Keratinocyte (primary cell): Measurements from ENCODE around the gene MTO1. TPM values are rescaled to one million over a fixed set of nuclear protein-coding genes. Genes with fewer than 3 reads are reported as not detected.

ENCODE experiments used
- DNase-seq: peaks from one replicate; pipeline ENCODE4 v3.0.0-alpha.2; 2011; ENCODE audit warnings: low read depth, missing footprints, low spot score
- FAIRE-seq: peaks from 2 replicates; lab custom pipeline; 2011; peaks lifted over from hg19 to GRCh38; lab: Jason Lieb, UNC
- H2AFZ ChIP-seq: 2 replicates; pipeline ENCODE4 v1.6.0; 2012; ENCODE audit warnings: low read length, control low read depth, inconsistent platforms; ENCODE audit not compliant: control insufficient read depth
- H3K27ac ChIP-seq: 2 replicates; pipeline ENCODE4 v1.5.1; 2011; ENCODE audit warnings: low read length; ENCODE audit not compliant: control insufficient read depth, insufficient read depth
- H3K27me3 ChIP-seq: 3 replicates; pipeline ENCODE4 v1.6.0; 2011; ENCODE audit warnings: low read length; ENCODE audit not compliant: control insufficient read depth, insufficient read depth; ENCODE audit errors: extremely low read depth
- H3K36me3 ChIP-seq, 2 experiments: 2 replicates in 1 of 2; 3 replicates in 1 of 2; pipeline ENCODE4 v1.5.1; 2011; ENCODE audit warnings: low read length in 2 of 2, mild to moderate bottlenecking in 1 of 2; ENCODE audit not compliant: control insufficient read depth in 2 of 2, insufficient read depth in 2 of 2; ENCODE audit errors: extremely low read depth in 1 of 2
- H3K4me1 ChIP-seq: 3 replicates; pipeline ENCODE4 v1.5.1; 2011; ENCODE audit warnings: low read length; ENCODE audit not compliant: control insufficient read depth, insufficient read depth; ENCODE audit errors: extremely low read depth
- H3K4me2 ChIP-seq: 3 replicates; pipeline ENCODE4 v1.6.0; 2011; ENCODE audit warnings: low read depth, low read length; ENCODE audit not compliant: control insufficient read depth, insufficient read depth; ENCODE audit errors: extremely low read depth
- H3K4me3 ChIP-seq, 3 experiments: fragments of 200-600 bp in 1 of 3; sonication (generic) in 1 of 3; 2 replicates in 2 of 3; 3 replicates in 1 of 3; pipeline ENCODE4 v1.5.1; 2011 to 2016; ENCODE audit warnings: low read length in 3 of 3, mild to moderate bottlenecking in 3 of 3, control low read depth in 2 of 3, inconsistent platforms in 1 of 3, low read depth in 1 of 3, mixed read lengths in 1 of 3, mixed run types in 1 of 3, moderate library complexity in 1 of 3; ENCODE audit not compliant: control insufficient read depth in 2 of 3, insufficient read depth in 2 of 3; ENCODE audit errors: extremely low read depth in 1 of 3
- H3K79me2 ChIP-seq: 2 replicates; pipeline ENCODE4 v1.6.0; 2012; ENCODE audit warnings: low read length; ENCODE audit not compliant: control insufficient read depth, insufficient read depth
- H3K9ac ChIP-seq: 3 replicates; pipeline ENCODE4 v1.6.0; 2011; ENCODE audit warnings: low read length; ENCODE audit not compliant: control insufficient read depth, insufficient read depth; ENCODE audit errors: extremely low read depth
- H3K9me1 ChIP-seq: 3 replicates; pipeline ENCODE4 v1.6.0; 2011; ENCODE audit warnings: low read length; ENCODE audit not compliant: control insufficient read depth, insufficient read depth; ENCODE audit errors: extremely low read depth
- H3K9me3 ChIP-seq: 2 replicates; pipeline ENCODE4 v1.5.1; 2012; ENCODE audit warnings: low read depth, low read length; ENCODE audit not compliant: control insufficient read depth
- H4K20me1 ChIP-seq: 3 replicates; pipeline ENCODE4 v1.6.0; 2011; ENCODE audit warnings: low read length; ENCODE audit not compliant: control insufficient read depth, insufficient read depth; ENCODE audit errors: extremely low read depth
- EZH2 ChIP-seq: IDR thresholded peaks from one replicate; pipeline ENCODE4 v1.6.1; 2012; ENCODE audit warnings: inconsistent platforms, mild to moderate bottlenecking, low read length, moderate library complexity
- dilution Hi-C: fragments of 300-500 bp; cut with MboI; formaldehyde crosslinking; loops from one replicate; pipeline ENCODE4 v1.7.0; 2020; ENCODE audit warnings: low sequenced_read_pairs; ENCODE audit not compliant: extremely low pct_ligation_motif_present
- polyA plus RNA-seq, 5 experiments: library from polyadenylated mRNA; depleted of rRNA in 3 of 5; stranded (reverse) in 3 of 5; stranded (forward) in 1 of 5; unstranded in 1 of 5; fragments of >200 nt; gene quantifications; 1 replicate in 1 of 5; 2 replicates in 3 of 5; 3 replicates in 1 of 5; pipeline versions ENCODE4 v1.2.1 to v1.2.3, GENCODE V29; 2011 to 2012; ENCODE audit warnings: missing spikeins in 2 of 5, low read depth in 1 of 5, low replicate concordance in 1 of 5
- TF ChIP-seq, protein P1 (sequence below), 3 experiments: IDR thresholded peaks in 1 of 3; conservative IDR thresholded peaks in 1 of 3; optimal IDR thresholded peaks in 1 of 3; 2 replicates in 2 of 3; 3 replicates in 1 of 3; pipeline versions ENCODE3 to v1.5.1; 2011; ENCODE audit warnings: low read length in 3 of 3, mild to moderate bottlenecking in 3 of 3, moderate library complexity in 2 of 3, control low read depth in 1 of 3, inconsistent platforms in 1 of 3; ENCODE audit not compliant: insufficient read depth in 2 of 3; ENCODE audit errors: extremely low read depth in 1 of 3

The MTO1 gene
- polyA plus RNA-seq, 1 donor (not counting 4 experiments of a cell fraction or from before 2014, with no cell fraction given): 24.5 TPM

DNA sequence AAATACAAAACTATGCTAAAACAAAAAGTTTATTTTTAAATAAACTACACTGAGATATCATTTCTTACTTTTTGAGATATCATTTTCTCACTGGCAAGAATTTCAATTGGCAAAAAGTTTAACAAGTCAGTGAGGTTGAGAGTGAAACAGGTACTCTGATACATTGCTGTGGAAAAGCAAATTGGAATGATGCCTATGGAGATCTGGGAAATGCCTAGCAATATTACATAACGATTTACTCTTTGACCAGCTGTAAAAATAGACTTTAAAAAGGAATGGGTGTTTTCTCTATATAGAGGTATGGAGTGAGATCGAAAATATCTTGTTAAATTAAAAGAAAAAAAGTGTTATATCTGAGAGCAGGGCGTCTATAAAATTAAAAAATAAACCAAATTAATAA, 26.3 kb upstream of the MTO1 start:
- dilution Hi-C loops: no loop called here
- H3K9me1 ChIP-seq: no peaks in the 10 kb centered on the region
- DNase-seq (no peak), FAIRE-seq (no peak)
- TF ChIP-seq EZH2: no peak
- TF ChIP-seq, protein P1, sequence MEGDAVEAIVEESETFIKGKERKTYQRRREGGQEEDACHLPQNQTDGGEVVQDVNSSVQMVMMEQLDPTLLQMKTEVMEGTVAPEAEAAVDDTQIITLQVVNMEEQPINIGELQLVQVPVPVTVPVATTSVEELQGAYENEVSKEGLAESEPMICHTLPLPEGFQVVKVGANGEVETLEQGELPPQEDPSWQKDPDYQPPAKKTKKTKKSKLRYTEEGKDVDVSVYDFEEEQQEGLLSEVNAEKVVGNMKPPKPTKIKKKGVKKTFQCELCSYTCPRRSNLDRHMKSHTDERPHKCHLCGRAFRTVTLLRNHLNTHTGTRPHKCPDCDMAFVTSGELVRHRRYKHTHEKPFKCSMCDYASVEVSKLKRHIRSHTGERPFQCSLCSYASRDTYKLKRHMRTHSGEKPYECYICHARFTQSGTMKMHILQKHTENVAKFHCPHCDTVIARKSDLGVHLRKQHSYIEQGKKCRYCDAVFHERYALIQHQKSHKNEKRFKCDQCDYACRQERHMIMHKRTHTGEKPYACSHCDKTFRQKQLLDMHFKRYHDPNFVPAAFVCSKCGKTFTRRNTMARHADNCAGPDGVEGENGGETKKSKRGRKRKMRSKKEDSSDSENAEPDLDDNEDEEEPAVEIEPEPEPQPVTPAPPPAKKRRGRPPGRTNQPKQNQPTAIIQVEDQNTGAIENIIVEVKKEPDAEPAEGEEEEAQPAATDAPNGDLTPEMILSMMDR (optimal IDR thresholded peaks at IDR 0.05 in 1 of 3, IDR thresholded peaks at IDR 0.05 in 1 of 3, conservative IDR thresholded peaks at IDR 0.05 in 1 of 3; ENCODE audit: extremely low read depth in 1 of 3, insufficient read depth in 2 of 3, low read length in 3 of 3): no peak
- no peaks in the 10 kb centered on the region for H3K9me3 ChIP-seq
- H3K9ac ChIP-seq: no peak overlapping the region
- H3K27me3 ChIP-seq: no peaks in the 10 kb centered on the region
- H3K4me1 ChIP-seq: no peaks in the 10 kb centered on the region
- no peak overlapping the region for H3K27ac ChIP-seq
- H4K20me1 ChIP-seq: no peaks in the 10 kb centered on the region
- H3K4me3 ChIP-seq: no peak overlapping the region
- H3K4me2 ChIP-seq: no peak overlapping the region
- no peaks in the 10 kb centered on the region for H3K79me2 ChIP-seq
- no peaks in the 10 kb centered on the region for H3K36me3 ChIP-seq
- H2AFZ ChIP-seq: no peak overlapping the region

DNA sequence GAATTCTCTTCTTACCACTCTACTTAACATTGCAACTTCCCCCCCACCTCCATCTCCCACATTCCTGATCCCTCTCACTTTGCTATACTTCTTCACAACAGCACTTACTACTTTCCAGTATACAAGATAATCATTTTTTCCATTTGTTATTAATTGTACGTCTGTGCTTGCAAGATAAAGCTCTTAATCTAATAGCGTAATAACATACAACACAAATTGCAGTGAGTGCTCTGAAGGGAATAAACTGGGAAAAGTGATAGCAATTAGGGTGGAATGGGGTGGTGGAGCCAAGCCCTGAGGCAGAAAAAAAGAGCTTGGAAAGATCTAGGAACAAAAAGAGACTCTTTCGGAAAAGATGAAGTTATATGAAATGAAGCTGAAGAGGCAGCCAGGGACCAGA, 18.0 kb upstream of the MTO1 start:
- Histone ChIP-seq H2AFZ (no peak overlapping the region), H3K4me2 (no peak overlapping the region), H3K9me3 (no peaks in the 10 kb centered on the region), H3K4me3 (no peak overlapping the region), H3K9me1 (no peaks in the 10 kb centered on the region), H3K9ac (no peak overlapping the region), H3K27ac (no peak overlapping the region), H3K4me1 (no peaks in the 10 kb centered on the region), H3K36me3 (no peaks in the 10 kb centered on the region), H3K27me3 (no peaks in the 10 kb centered on the region), H3K79me2 (no peaks in the 10 kb centered on the region), H4K20me1 (no peaks in the 10 kb centered on the region)
- DNase-seq (no peak), FAIRE-seq (no peak)
- no peak for TF ChIP-seq EZH2
- TF ChIP-seq, protein P1 (optimal IDR thresholded peaks at IDR 0.05 in 1 of 3, IDR thresholded peaks at IDR 0.05 in 1 of 3, conservative IDR thresholded peaks at IDR 0.05 in 1 of 3; ENCODE audit: extremely low read depth in 1 of 3, insufficient read depth in 2 of 3, low read length in 3 of 3): no peak
- dilution Hi-C loops: no loop called here
